HepG2 (cell line): ENCODE data around the gene MYOM1. TPM values are rescaled to one million over a fixed set of nuclear protein-coding genes. Genes with fewer than 3 reads are reported as not detected.
"Not testable (repeated sequence)": the region's sequence is repeated elsewhere in the genome, so short reads cannot be mapped to it uniquely, and the experiment has no call there.

Source experiments
- ATAC-seq: fragments of 200-7000 bp; cut with Tn5 transposase; 3 replicates; pipeline ENCODE4 v1.9.1; 2020; ENCODE audit warnings: mild to moderate bottlenecking, moderate library complexity
- BruUV-seq: library from RNA; stranded (reverse); fragments of 400-500 nt; replicated peaks from 2 replicates; lab custom pipeline; 2021; lab: Mats Ljungman, UMichigan
- CTCF ChIA-PET: fragments of 300-600 bp; formaldehyde crosslinking; extraction: SDS; loops from one replicate; lab custom pipeline; 2021; ENCODE audit warnings: low total read pairs, inconsistent platforms, low intra/inter-chr PET ratio; lab: Yijun Ruan, JAX
- POLR2A ChIA-PET: fragments of 350-600 bp; sonication (Branson Sonifier 250); formaldehyde crosslinking; loops from one replicate; lab custom pipeline; 2020; ENCODE audit warnings: antibody characterized with exemption, inconsistent platforms; lab: Yijun Ruan, JAX
- DNase-seq: peaks from one replicate; pipeline ENCODE4 v3.0.0-alpha.2; 2015; ENCODE audit warnings: low spot score
- FAIRE-seq: peaks from 3 replicates; lab custom pipeline; 2011; peaks lifted over from hg19 to GRCh38; lab: Jason Lieb, UNC
- H2AFZ ChIP-seq: one replicate; pipeline ENCODE4 v1.6.1; 2011; ENCODE audit warnings: low read length, inconsistent platforms
- H3K27ac ChIP-seq: fragments of 300-600 bp; 3 replicates; pipeline ENCODE4 v1.8.0; 2011; ENCODE audit warnings: mixed run types, mild to moderate bottlenecking, mixed read lengths, low read length, inconsistent platforms; ENCODE audit not compliant: insufficient read depth; ENCODE audit errors: extremely low read length
- H3K27me3 ChIP-seq, 2 experiments: fragments of 200-600 bp in 1 of 2; 2 replicates in 1 of 2; 3 replicates in 1 of 2; pipeline versions ENCODE4 v1.6.0 to v1.8.0; 2011; ENCODE audit warnings: low read length in 2 of 2, mild to moderate bottlenecking in 2 of 2, moderate library complexity in 2 of 2, inconsistent platforms in 1 of 2; ENCODE audit not compliant: insufficient read depth in 2 of 2, control insufficient read depth in 1 of 2
- H3K36me3 ChIP-seq, 2 experiments: fragments of 200-600 bp in 1 of 2; replicated peaks in 1 of 2; 2 replicates in 1 of 2; 3 replicates in 1 of 2; pipeline versions ENCODE4 v1.5.1 to v1.8.0; 2011; ENCODE audit warnings: low read length in 2 of 2, inconsistent platforms in 1 of 2; ENCODE audit not compliant: insufficient read depth in 2 of 2, control insufficient read depth in 1 of 2
- H3K4me1 ChIP-seq: 2 replicates; pipeline ENCODE4 v1.5.1; 2012; ENCODE audit warnings: low read length, inconsistent platforms; ENCODE audit not compliant: insufficient read depth
- H3K4me2 ChIP-seq: 2 replicates; pipeline ENCODE4 v1.6.0; 2011; ENCODE audit warnings: low read depth, low read length, inconsistent platforms
- H3K4me3 ChIP-seq, 3 experiments: fragments of 200-600 bp in 1 of 3; sonication (generic), shearing (Covaris generic) in 1 of 3; replicated peaks in 1 of 3; 2 replicates each; pipeline ENCODE4 v1.5.1; 2011 to 2016; ENCODE audit warnings: low read length in 3 of 3, inconsistent platforms in 2 of 3, low read depth in 2 of 3, mild to moderate bottlenecking in 2 of 3, control low read depth in 1 of 3, mixed read lengths in 1 of 3; ENCODE audit not compliant: insufficient read depth in 1 of 3
- H3K79me2 ChIP-seq: one replicate; pipeline ENCODE4 v1.6.1; 2011; ENCODE audit warnings: low read length, inconsistent platforms; ENCODE audit not compliant: insufficient read depth
- H3K9ac ChIP-seq: 2 replicates; pipeline ENCODE4 v1.6.0; 2011; ENCODE audit warnings: mild to moderate bottlenecking, low read depth, low read length, inconsistent platforms; ENCODE audit not compliant: insufficient read depth
- H3K9me3 ChIP-seq: 2 replicates; pipeline ENCODE4 v1.5.1; 2012; ENCODE audit warnings: mild to moderate bottlenecking, low read length
- H4K20me1 ChIP-seq: 2 replicates; pipeline ENCODE4 v1.6.0; 2011; ENCODE audit warnings: inconsistent platforms, mild to moderate bottlenecking, low read length, moderate library complexity; ENCODE audit not compliant: insufficient read depth
- KDM1A ChIP-seq: IDR thresholded peaks from 2 replicates; pipeline ENCODE4 v1.6.1; 2016; ENCODE audit warnings: missing compliant biosample characterization
- MBNL3 ChIP-seq: fragments of 250-450 bp; sonication (Bioruptor Pico); conservative IDR thresholded peaks from 2 replicates; pipeline ENCODE4 v1.8.0; 2022; ENCODE audit warnings: mild to moderate bottlenecking, inconsistent platforms
- RCOR2 ChIP-seq: IDR thresholded peaks from 2 replicates; pipeline ENCODE4 v1.6.1; 2016; ENCODE audit warnings: missing biosample characterization, missing genetic modification reagents
- SALL1 ChIP-seq: sonication (generic); formaldehyde crosslinking; IDR thresholded peaks from 2 replicates; pipeline ENCODE4 v1.8.0; 2022; ENCODE audit warnings: mild to moderate bottlenecking, missing genetic modification reagents
- YY1 ChIP-seq: IDR thresholded peaks from 2 replicates; pipeline ENCODE4 v1.6.1; 2011; ENCODE audit warnings: low read length, low read depth, moderate library complexity, mild to moderate bottlenecking; ENCODE audit not compliant: insufficient read depth, insufficient replicate concordance
- ZMYM3 ChIP-seq: sonication (generic); formaldehyde crosslinking; IDR thresholded peaks from 2 replicates; pipeline ENCODE4 v1.5.1; 2020; ENCODE audit warnings: mild to moderate bottlenecking, missing genetic modification reagents
- ZNF687 ChIP-seq: sonication (generic); formaldehyde crosslinking; IDR thresholded peaks from 2 replicates; pipeline ENCODE4 v1.5.1; 2020; ENCODE audit warnings: mild to moderate bottlenecking, missing genetic modification reagents, moderate library complexity
- ZNF770 ChIP-seq: sonication (generic); formaldehyde crosslinking; IDR thresholded peaks from 2 replicates; pipeline ENCODE4 v1.5.0; 2020; ENCODE audit warnings: mild to moderate bottlenecking, missing genetic modification reagents
- WGBS: methylation state at CpG from one replicate; pipeline ENCODE4 v1.1.6; 2017; ENCODE audit warnings: low lambda C conversion rate; 5-methylcytosine and 5-hydroxymethylcytosine counted together
- in situ Hi-C: cut with HindIII; loops from 2 replicates; pipeline ENCODE4 v1.10.0; 2017; ENCODE audit warnings: low pct_unique_long_range_greater_than_20kb; ENCODE audit not compliant: extremely low pct_ligation_motif_present
- intact Hi-C: fragments of 100-400 bp; cut with micrococcal nuclease; formaldehyde crosslinking; loops from one replicate; pipeline ENCODE4 v1.10.0; 2022; ENCODE audit not compliant: unreplicated experiment
- polyA plus RNA-seq, 8 experiments: library from polyadenylated mRNA; depleted of rRNA in 3 of 8; stranded (reverse) in 7 of 8; unstranded in 1 of 8; fragments of >200 nt; fragmentation: Illumina TruSeq in 4 of 8; extraction: Trizol in 4 of 8; gene quantifications; 2 replicates each; pipeline versions ENCODE4 v1.2.1 to v1.2.3, GENCODE V29; 2011 to 2016; ENCODE audit warnings: low read depth in 4 of 8, missing spikeins in 1 of 8, mixed read lengths in 1 of 8; ENCODE audit not compliant: insufficient read depth in 1 of 8
- total RNA-seq, 5 experiments: library from RNA; depleted of rRNA; stranded (reverse); fragments of >200 nt; fragmentation: Illumina TruSeq; extraction: Trizol; gene quantifications; 2 replicates each; pipeline ENCODE4 v1.2.3, GENCODE V29; 2016; ENCODE audit warnings: low read depth in 1 of 5

MYOM1 gene
- total and polyA plus RNA-seq, 2 of the 13 experiments (the other 11 are each of a cell fraction or from before 2014, with no cell fraction given): 0.46 to 0.98 TPM

GRCh38 chr18:3029215-3029952 is 190.4 kb downstream of the MYOM1 start:
- intact Hi-C loops: loop anchor here (5.0 kb wide), 1 partner anchor 33 kb away; no protein-coding TSS in a partner anchor
- H2AFZ ChIP-seq: peak overlapping the region; percentile 76
- no peaks in the 10 kb centered on the region for H3K27me3 ChIP-seq
- no peak for DNase-seq
- no peaks in the 10 kb centered on the region for H3K36me3 ChIP-seq
- WGBS: 54% methylated on average over 12 of the region's 12 CpGs
- TF ChIP-seq SALL1: peak; percentile 16; the same call in 1 of the 2 replicates
- TF ChIP-seq MBNL3 (CRISPR knock-in tag): no peak
- TF ChIP-seq, all 625 proteins: peak for 1
- ChIA-PET CTCF (no interaction called here), POLR2A (no interaction called here)
- H3K79me2 ChIP-seq: no peaks in the 10 kb centered on the region
- in situ Hi-C loops: loop anchor here (25.0 kb wide), 1 partner anchor 583 kb away; no protein-coding TSS in a partner anchor
- H4K20me1 ChIP-seq: no peaks in the 10 kb centered on the region
- no peak for ATAC-seq
- peak overlapping the region; percentile 45; the same call in 1 of the 2 replicates for H3K9ac ChIP-seq
- H3K4me1 ChIP-seq: peaks cover 64% of the 10 kb centered on the region
- no peak for FAIRE-seq
- H3K4me3 ChIP-seq: peak overlapping the region in 1 of 3 experiments; percentile 18; a peak in 1 of 6 replicates
- H3K27ac ChIP-seq: peak overlapping the region; percentile 49
- no peaks in the 10 kb centered on the region for H3K9me3 ChIP-seq
- H3K4me2 ChIP-seq: peak overlapping the region; percentile 47
- no TSS peak for BruUV-seq

- peak overlapping the region; percentile 89 for H3K27ac ChIP-seq
- BruUV-seq, CTCF ChIA-PET: not testable (repeated sequence)
Observed at GRCh38 chr18:3028115-3028514, 191.7 kb downstream of the MYOM1 start.

More at GRCh38 chr18:3028115-3028514, 191.7 kb downstream of the MYOM1 start:
- POLR2A ChIA-PET: interaction anchor here (1.0 to 3.1 kb wide), 6 partner anchors 9 to 88 kb away, joined by 3 to 26 read pairs (median 4); no protein-coding TSS in a partner anchor
- not testable (repeated sequence) for H3K79me2 ChIP-seq, H4K20me1 ChIP-seq, H3K27me3 ChIP-seq, H2AFZ ChIP-seq, FAIRE-seq, ATAC-seq, H3K36me3 ChIP-seq, DNase-seq, H3K9me3 ChIP-seq
- intact Hi-C loops (loop anchor here (5.0 kb wide), 1 partner anchor 34 kb away; no protein-coding TSS in a partner anchor), in situ Hi-C loops (loop anchor here (25.0 kb wide), 1 partner anchor 584 kb away; no protein-coding TSS in a partner anchor)
- H3K4me3 ChIP-seq: peak overlapping the region in 1 of 3 experiments; percentile 65; a peak in 1 of 6 replicates
- peak overlapping the region; percentile 83; the same call in 1 of the 2 replicates for H3K9ac ChIP-seq
- peaks cover 64% of the 10 kb centered on the region for H3K4me1 ChIP-seq
- WGBS: 79% methylated on average over 3 of the region's 3 CpGs
- TF ChIP-seq ZNF687 (0 out of 2 replicates have a peak, but pooled peaks have one; percentile 16), KDM1A (CRISPR knock-in tag) (0 out of 2 replicates have a peak, but pooled peaks have one; percentile 47), RCOR2 (peak; percentile 54; the same call in 1 of the 2 replicates), YY1 (peak; percentile 21), ZNF770 (CRISPR knock-in tag) (peak; percentile 96), ZMYM3 (CRISPR knock-in tag) (peak; percentile 81)
- peak overlapping the region; percentile 90 for H3K4me2 ChIP-seq
